ENCODE data around the gene CDH11. TPM values are rescaled to one million over a fixed set of nuclear protein-coding genes. Genes with fewer than 3 reads are reported as not detected.

CDH11 gene
- total and polyA plus RNA-seq, 2 of the 4 experiments (the other 2 are of a cell fraction), result 266 to 601 TPM

DNA sequence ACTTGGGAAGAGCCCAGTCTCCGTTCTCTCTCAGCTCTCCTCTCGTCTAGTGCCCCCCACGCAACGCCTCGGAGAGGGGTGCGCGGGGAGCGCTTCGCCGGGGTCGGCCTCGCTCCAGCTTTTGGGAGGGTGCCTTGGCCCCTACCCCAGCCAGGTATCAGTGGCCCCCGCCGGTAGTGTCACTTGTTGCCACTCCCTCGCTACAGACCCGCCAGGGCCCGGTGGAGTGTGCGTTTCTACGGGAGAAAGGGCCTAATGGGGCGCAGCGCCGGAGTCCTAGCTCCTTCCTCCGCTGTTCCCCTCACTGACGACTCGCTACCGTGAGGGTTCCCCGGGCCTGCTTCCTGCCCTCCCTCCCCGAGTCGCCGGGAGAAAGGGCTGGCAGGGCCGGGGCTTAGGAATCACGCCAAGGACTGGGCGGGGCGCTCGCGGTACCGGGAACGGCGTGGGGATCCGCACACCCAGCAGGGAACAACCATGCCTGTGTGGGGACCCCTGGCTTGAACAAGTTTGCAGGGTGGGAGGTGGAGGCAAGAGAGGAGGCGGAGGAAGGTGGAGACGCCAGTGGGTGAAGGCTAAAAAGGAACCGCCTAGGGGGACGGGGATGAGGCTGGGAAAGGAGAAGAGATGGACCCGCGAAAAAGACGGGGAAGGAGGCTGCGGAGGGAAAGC, 997 bp upstream of the CDH11 start:
- Histone ChIP-seq H3K79me1 (ENCODE audit: low read depth in 1 of 2, low read length in 2 of 2) (peaks cover 10 to 28% of the 10 kb centered on the region in 2 experiments), H2BK20ac (ENCODE audit: low read depth, low read length) (peak overlapping the region; percentile 76), H3K18ac (ENCODE audit: low read depth, low read length) (peak overlapping the region; percentile 81), H3K36me3 (ENCODE audit: control insufficient read depth, insufficient read depth, low read length) (peaks cover 1% of the 10 kb centered on the region), H3K27me3 (ENCODE audit: control insufficient read depth, insufficient read depth, low read length) (no peaks in the 10 kb centered on the region), H2BK15ac (ENCODE audit: low read depth, low read length) (peak overlapping the region; percentile 39; the same call in 2 of the 3 replicates), H3K9me3 (ENCODE audit: control insufficient read depth, insufficient read depth, low read length) (no peaks in the 10 kb centered on the region), H3K4me3 (ENCODE audit: insufficient read depth, low read depth, low read length) (peak overlapping the region; percentile 66), H2BK5ac (ENCODE audit: low read depth, low read length, poor library complexity, severe bottlenecking) (peak overlapping the region; percentile 89), H3K4me2 (ENCODE audit: low read depth, low read length) (peak overlapping the region; percentile 84), H3K9ac (ENCODE audit: low read depth, low read length) (peak overlapping the region; percentile 91), H2BK120ac (ENCODE audit: low read depth, low read length) (peak overlapping the region; percentile 95), H3K27ac (ENCODE audit: insufficient read depth, low read length) (peak overlapping the region; percentile 87), H3K4ac (ENCODE audit: low read depth, low read length) (peak overlapping the region; percentile 91), H4K91ac (ENCODE audit: insufficient read depth, low read depth, low read length) (peak overlapping the region; percentile 90), H3K14ac (replicated peaks; ENCODE audit: low read depth, low read length) (peak overlapping the region; percentile 94), H3K56ac (ENCODE audit: extremely low read depth, insufficient read depth, low read length) (peak overlapping the region; percentile 88), H2AFZ (replicated peaks; ENCODE audit: low read length, poor library complexity) (peak overlapping the region; percentile 96), H2AK5ac (ENCODE audit: low read depth, low read length) (peak overlapping the region; percentile 76), H4K20me1 (ENCODE audit: insufficient read depth, low read length) (peaks cover 21% of the 10 kb centered on the region), H4K8ac (ENCODE audit: low read depth in 2 of 2, low read length in 2 of 2) (peak overlapping the region; percentile 86 to 92), H3K4me1 (ENCODE audit: control insufficient read depth, insufficient read depth, low read length) (peaks cover 8% of the 10 kb centered on the region), H2AK9ac (replicated peaks; ENCODE audit: low read depth, low read length, poor library complexity) (peak overlapping the region; percentile 93), H4K5ac (ENCODE audit: low read depth, low read length) (peak overlapping the region; percentile 81), H3K23ac (ENCODE audit: low read depth, low read length) (peak overlapping the region; percentile 96), H3K9me1 (ENCODE audit: insufficient read depth, low read length) (peaks cover 4% of the 10 kb centered on the region; the same call in 1 of the 2 replicates)
- dilution Hi-C loops (cut with HindIII; ENCODE audit: low sequenced_read_pairs, unreplicated experiment), result no loop called here
- in situ Hi-C loops (cut with MboI; ENCODE audit: low sequenced_read_pairs), result loop anchor here (5.0 to 25.0 kb wide), 4 partner anchors 686 to 1761 kb away; no protein-coding TSS in a partner anchor
- WGBS, 2 experiments (ENCODE audit: extremely low coverage in 2 of 2, insufficient read length in 1 of 2), result 0% methylated on average over 15 of the region's 48 CpGs; no CpG with 5 or more reads in 1 of the 2 experiments
- TF ChIP-seq MAZ (IDR thresholded peaks at IDR 0.05; ENCODE audit: borderline replicate concordance, low read depth, low read length) (peak; percentile 43; the same call in 1 of the 2 replicates), CHD1 (IDR thresholded peaks at IDR 0.05; ENCODE audit: low read depth, low read length) (no peak), RCOR1 (IDR thresholded peaks at IDR 0.05; ENCODE audit: insufficient replicate concordance, low read length) (no peak), BHLHE40 (IDR thresholded peaks at IDR 0.05; ENCODE audit: low read depth, low read length) (no peak), POLR2A (IDR thresholded peaks at IDR 0.05; ENCODE audit: low read depth, low read length) (peak; percentile 57; the same call in 1 of the 2 replicates), MAFK (IDR thresholded peaks at IDR 0.05; ENCODE audit: low read depth, low read length) (no peak), NFE2L2 (IDR thresholded peaks at IDR 0.05; ENCODE audit: low read depth, low read length) (no peak)
- BruUV-seq (replicated peaks), result no TSS peak
- ChIA-PET POLR2A (ENCODE audit: unreplicated experiment) (interaction anchor here (0.6 kb wide), 1 partner anchor 497 kb away, joined by 3 read pairs; no protein-coding TSS in a partner anchor), CTCF (interaction anchor here (0.6 kb wide), 1 partner anchor 1055 kb away, joined by 4 read pairs; no protein-coding TSS in a partner anchor)
- ATAC-seq (ENCODE audit: low read depth) (peak; percentile 25), DNase-seq (peak; percentile 63)
- intact Hi-C loops (cut with micrococcal nuclease), result loop anchor here (1.0 to 10.0 kb wide), 14 partner anchors 189 to 1147 kb away; no protein-coding TSS in a partner anchor
